GM12873 (cell line): ENCODE data around the gene RPS6KL1.

Source experiments
- CTCF ChIP-seq: IDR thresholded peaks from 2 replicates; pipeline ENCODE4 v1.5.1; 2012; ENCODE audit warnings: low read depth, mild to moderate bottlenecking, moderate library complexity, low read length, control low read depth; ENCODE audit not compliant: insufficient read depth; ENCODE audit errors: missing control alignments

The RPS6KL1 gene

GRCh38 chr14:74913393-74913910 is 9.6 kb downstream of the RPS6KL1 start:
- no peak for TF ChIP-seq CTCF

GRCh38 chr14:74912801-74913200 is 10.3 kb downstream of the RPS6KL1 start:
- TF ChIP-seq CTCF, result no peak

GRCh38 chr14:74912111-74912510 is 10.9 kb downstream of the RPS6KL1 start:
- TF ChIP-seq CTCF, result no peak

GRCh38 chr14:74911704-74912103 is 11.4 kb downstream of the RPS6KL1 start:
- TF ChIP-seq CTCF, result no peak

- no peak for TF ChIP-seq CTCF
Measured at GRCh38 chr14:74911221-74911620, 11.8 kb downstream of the RPS6KL1 start.

GRCh38 chr14:74910556-74910955 is 12.5 kb downstream of the RPS6KL1 start:
- no peak for TF ChIP-seq CTCF

- TF ChIP-seq CTCF, result no peak
Measured at GRCh38 chr14:74909911-74910310, 13.1 kb downstream of the RPS6KL1 start.
